ENCODE results near the gene ACTL6B. TPM values are rescaled to one million over a fixed set of nuclear protein-coding genes. Genes with fewer than 3 reads are reported as not detected.

ACTL6B gene
- total and polyA plus RNA-seq, 2 of the 8 experiments (the other 6 are each of a cell fraction or from before 2014, with no cell fraction given): 2.1 to 4.5 TPM

DNA sequence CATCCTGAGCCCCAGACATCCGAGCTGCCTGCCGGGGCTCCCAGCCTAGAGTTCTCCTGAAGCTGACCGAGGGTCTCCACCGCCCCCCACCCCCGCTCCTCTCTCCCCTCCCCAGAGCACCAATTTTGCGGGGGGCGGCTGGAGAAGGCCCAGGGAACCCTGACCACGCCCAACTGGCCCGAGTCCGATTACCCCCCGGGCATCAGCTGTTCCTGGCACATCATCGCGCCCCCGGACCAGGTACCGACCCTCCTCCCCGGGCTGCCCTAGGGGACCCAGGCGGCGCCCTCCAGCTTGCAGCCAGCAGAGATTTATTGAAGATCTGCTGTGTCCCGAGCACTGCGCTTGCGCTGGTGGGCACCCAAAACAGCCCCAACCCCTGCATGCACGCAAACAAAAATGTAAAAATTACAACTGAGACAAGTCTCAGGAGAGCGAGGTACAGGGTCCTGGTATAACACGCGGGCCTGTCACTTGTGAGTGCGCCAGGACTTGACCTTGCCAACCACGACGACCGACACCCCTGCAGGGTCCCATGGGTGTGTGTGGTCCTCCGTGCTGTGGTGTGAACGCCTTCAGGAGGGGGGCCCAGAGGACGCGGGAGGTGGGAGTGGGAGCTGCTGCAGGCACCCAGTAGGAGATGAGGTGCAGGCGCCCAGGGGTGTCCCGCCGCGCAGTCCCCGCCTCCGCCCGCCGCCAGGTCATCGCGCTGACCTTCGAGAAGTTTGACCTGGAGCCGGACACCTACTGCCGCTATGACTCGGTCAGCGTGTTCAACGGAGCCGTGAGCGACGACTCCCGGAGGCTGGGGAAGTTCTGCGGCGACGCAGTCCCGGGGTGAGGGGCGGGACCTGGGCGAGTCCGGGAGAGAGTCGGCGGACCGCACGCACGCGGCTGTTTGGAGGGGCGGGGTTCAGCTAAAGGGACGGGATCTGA, 51.0 kb downstream of the ACTL6B start:
- Histone ChIP-seq H3K27me3 (replicated peaks in 1 of 4; ENCODE audit: control insufficient read depth in 3 of 4, extremely low read depth in 1 of 4, insufficient read depth in 3 of 4, low read length in 3 of 4) (peaks cover 0 to 10% (median 4%) of the 10 kb centered on the region in 4 experiments; a peak in 2 of 7 replicates), H2AK5ac (ENCODE audit: low read depth, low read length) (no peak overlapping the region), H2BK12ac (ENCODE audit: low read depth, low read length) (0 out of 2 replicates have a peak overlapping the region, but pooled peaks have one; percentile 27), H3K79me2 (ENCODE audit: control insufficient read depth in 1 of 2, insufficient read depth in 2 of 2, low read length in 2 of 2) (peaks cover 0 to 6% of the 10 kb centered on the region in 2 experiments; a peak in 1 of 4 replicates), H3K14ac (ENCODE audit: insufficient read length) (no peak overlapping the region), H3K56ac (replicated peaks; ENCODE audit: insufficient read length, low read depth, low read length) (no peak overlapping the region), H4K91ac (replicated peaks; ENCODE audit: insufficient read length, low read length) (no peak overlapping the region), H2BK5ac (ENCODE audit: low read depth, low read length) (no peak overlapping the region), H3K4me3 (ENCODE audit: extremely low read depth in 1 of 4, insufficient read depth in 2 of 4, low read depth in 3 of 4, low read length in 4 of 4) (peak overlapping the region; percentile 61 to 82 (median 76)), H3K79me1 (ENCODE audit: low read depth, low read length) (0 out of 2 replicates have a peak, but pooled peaks cover 4% of the 10 kb centered on the region), H2BK120ac (replicated peaks; ENCODE audit: low read depth, low read length) (no peak overlapping the region), H3K4ac (replicated peaks; ENCODE audit: insufficient read length, low read depth, low read length) (no peak overlapping the region), H3K23me2 (ENCODE audit: low read depth, low read length) (peaks cover 25% of the 10 kb centered on the region), H3K9me3 (ENCODE audit: insufficient read depth in 2 of 2, low read depth in 1 of 2, low read length in 1 of 2) (no peaks in the 10 kb centered on the region), H2BK15ac (ENCODE audit: low read length) (no peak overlapping the region), H3K9ac (replicated peaks in 1 of 4; ENCODE audit: extremely low read depth in 1 of 4, low read depth in 3 of 4, low read length in 3 of 4) (peak overlapping the region in 1 of 4 experiments; percentile 27; a peak in 2 of 7 replicates), H3K27ac (ENCODE audit: low read depth, low read length) (no peak overlapping the region), H3K4me2 (ENCODE audit: insufficient read depth in 1 of 2, low read depth in 2 of 2, low read length in 2 of 2) (peak overlapping the region; percentile 98), H4K5ac (ENCODE audit: insufficient read length, low read depth, low read length) (peak overlapping the region; percentile 40), H3K23ac (ENCODE audit: insufficient read length) (no peak overlapping the region), H2AFZ (ENCODE audit: low read length) (peak overlapping the region; percentile 29; the same call in 1 of the 2 replicates), H3K36me3 (ENCODE audit: control insufficient read depth in 2 of 4, insufficient read depth in 4 of 4, low read length in 3 of 4) (peaks cover 0 to 7% (median under 1%) of the 10 kb centered on the region in 4 experiments; a peak in 3 of 8 replicates), H4K20me1 (replicated peaks in 1 of 2; ENCODE audit: control insufficient read depth in 1 of 2, insufficient read depth in 2 of 2, low read length in 2 of 2) (no peaks in the 10 kb centered on the region), H4K8ac (ENCODE audit: extremely low read depth, insufficient read depth, low read length) (peak overlapping the region; percentile 72), H3K18ac (ENCODE audit: extremely low read depth, low read length) (peak overlapping the region; percentile 48), H2BK20ac (ENCODE audit: low read length) (no peak overlapping the region), H3K4me1 (replicated peaks in 1 of 4; ENCODE audit: control insufficient read depth in 3 of 4, insufficient read depth in 4 of 4, low read length in 3 of 4) (peaks cover 0 to 29% (median 19%) of the 10 kb centered on the region in 4 experiments; a peak in 6 of 7 replicates)
- CTCF ChIA-PET (ENCODE audit: partially characterized antibody): interaction anchor here (0.8 to 5.4 kb wide), 16 partner anchors 9 to 247 kb away, joined by 3 to 39 read pairs (median 4); partner anchors contain the start of genes FBXO24, GIGYF1, LRCH4 and SLC12A9
- DNase-seq (ENCODE audit: low read depth in 1 of 2, low spot score in 2 of 2) (peak in 1 of 2 experiments; percentile 79), FAIRE-seq (no peak)
- POLR2A ChIA-PET (ENCODE audit: partially characterized antibody): interaction anchor here (0.7 to 8.9 kb wide), 13 partner anchors 10 to 247 kb away, joined by 3 to 172 read pairs (median 3); partner anchors contain the start of genes FBXO24, GIGYF1, LRCH4 and SLC12A9
- 5% methylated on average over 59 of the region's 68 CpGs; no CpG with 5 or more reads in 1 of the 2 experiments for WGBS, 2 experiments (ENCODE audit: extremely low coverage in 1 of 2, insufficient coverage in 1 of 2, insufficient read length in 1 of 2, insufficient replicate concordance in 2 of 2, low coverage in 1 of 2, low lambda C conversion rate in 2 of 2, missing lambda C conversion rate in 1 of 2)
- TF ChIP-seq RFX5 (IDR thresholded peaks at IDR 0.05; ENCODE audit: borderline replicate concordance, low read depth, low read length): no peak
- no peak for TF ChIP-seq POU5F1 (IDR thresholded peaks at IDR 0.05; ENCODE audit: low read depth, low read length)
- TF ChIP-seq, protein P1, sequence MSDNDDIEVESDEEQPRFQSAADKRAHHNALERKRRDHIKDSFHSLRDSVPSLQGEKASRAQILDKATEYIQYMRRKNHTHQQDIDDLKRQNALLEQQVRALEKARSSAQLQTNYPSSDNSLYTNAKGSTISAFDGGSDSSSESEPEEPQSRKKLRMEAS (IDR thresholded peaks at IDR 0.05): peak; percentile 66
- TF ChIP-seq KDM4A (IDR thresholded peaks at IDR 0.05; ENCODE audit: low read depth, low read length, severe bottlenecking): peak; percentile 59
- no peak for TF ChIP-seq SP2 (IDR thresholded peaks at IDR 0.05; ENCODE audit: low read length)
- TF ChIP-seq PHF8 (conservative IDR thresholded peaks at IDR 0.05; ENCODE audit: low read depth, low read length): no peak
- TF ChIP-seq, protein P2, sequence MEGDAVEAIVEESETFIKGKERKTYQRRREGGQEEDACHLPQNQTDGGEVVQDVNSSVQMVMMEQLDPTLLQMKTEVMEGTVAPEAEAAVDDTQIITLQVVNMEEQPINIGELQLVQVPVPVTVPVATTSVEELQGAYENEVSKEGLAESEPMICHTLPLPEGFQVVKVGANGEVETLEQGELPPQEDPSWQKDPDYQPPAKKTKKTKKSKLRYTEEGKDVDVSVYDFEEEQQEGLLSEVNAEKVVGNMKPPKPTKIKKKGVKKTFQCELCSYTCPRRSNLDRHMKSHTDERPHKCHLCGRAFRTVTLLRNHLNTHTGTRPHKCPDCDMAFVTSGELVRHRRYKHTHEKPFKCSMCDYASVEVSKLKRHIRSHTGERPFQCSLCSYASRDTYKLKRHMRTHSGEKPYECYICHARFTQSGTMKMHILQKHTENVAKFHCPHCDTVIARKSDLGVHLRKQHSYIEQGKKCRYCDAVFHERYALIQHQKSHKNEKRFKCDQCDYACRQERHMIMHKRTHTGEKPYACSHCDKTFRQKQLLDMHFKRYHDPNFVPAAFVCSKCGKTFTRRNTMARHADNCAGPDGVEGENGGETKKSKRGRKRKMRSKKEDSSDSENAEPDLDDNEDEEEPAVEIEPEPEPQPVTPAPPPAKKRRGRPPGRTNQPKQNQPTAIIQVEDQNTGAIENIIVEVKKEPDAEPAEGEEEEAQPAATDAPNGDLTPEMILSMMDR (IDR thresholded peaks at IDR 0.05; ENCODE audit: control extremely low read depth in 1 of 3, insufficient read depth in 1 of 3, low read depth in 1 of 3, low read length in 3 of 3): no peak

Data from H1 (cell line).